Measurements from ENCODE around the gene MAP3K1. TPM values are rescaled to one million over a fixed set of nuclear protein-coding genes. Genes with fewer than 3 reads are reported as not detected.

MAP3K1 gene
- total RNA-seq, 1 donor from 2014 or later = 10.4 TPM

DNA sequence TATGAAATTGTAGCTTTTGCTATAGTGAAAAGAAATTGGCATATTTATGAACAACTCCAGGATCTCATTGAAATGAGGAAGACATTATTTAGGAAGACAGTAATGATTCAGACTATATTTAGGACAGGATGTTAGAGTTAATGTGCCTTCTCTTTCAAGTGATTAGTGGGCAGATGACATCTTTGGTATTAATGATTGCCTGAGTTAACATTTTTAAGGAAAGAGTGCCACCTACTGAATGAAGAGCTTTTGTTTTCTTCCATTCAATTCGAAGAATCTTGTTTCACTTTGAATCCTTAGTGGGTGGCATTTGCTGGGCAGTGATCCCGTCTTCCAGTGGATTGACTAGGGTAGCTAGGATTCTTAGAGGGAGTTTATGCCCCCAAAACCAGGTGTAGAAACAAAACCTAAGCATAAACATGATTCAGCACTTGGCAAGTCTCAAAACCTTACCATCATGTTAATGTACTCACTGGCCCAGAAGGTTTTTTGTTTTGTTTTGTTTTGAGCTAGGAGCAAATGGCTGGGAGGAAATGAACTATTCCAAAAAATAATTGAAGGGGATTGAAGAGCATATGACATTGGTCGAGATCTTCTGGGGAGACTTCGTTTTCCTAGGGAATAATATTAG lies 23.2 kb downstream of the MAP3K1 start:
- Histone ChIP-seq H3K79me2 (ENCODE audit: insufficient read depth, low read length) (peaks cover 73% of the 10 kb centered on the region), H3K4me1 (ENCODE audit: insufficient read depth, low read length) (no peaks in the 10 kb centered on the region), H3K27me3 (ENCODE audit: insufficient read depth, low read length) (no peaks in the 10 kb centered on the region), H3K27ac (ENCODE audit: low read depth, low read length) (no peak overlapping the region), H3K9me3 (ENCODE audit: insufficient read depth, low read depth, low read length) (no peaks in the 10 kb centered on the region), H3K4me3 (ENCODE audit: insufficient read depth, low read depth, low read length) (peak overlapping the region; percentile 37), H4K20me1 (ENCODE audit: insufficient read depth, low read length) (peaks cover 37% of the 10 kb centered on the region), H3K36me3 (ENCODE audit: insufficient read depth, low read length) (no peaks in the 10 kb centered on the region), H3K9ac (ENCODE audit: low read length) (peak overlapping the region; percentile 39), H3K4me2 (ENCODE audit: low read length) (peak overlapping the region; percentile 80), H2AFZ (ENCODE audit: low read depth, low read length) (no peak overlapping the region)
- TF ChIP-seq, protein P1, sequence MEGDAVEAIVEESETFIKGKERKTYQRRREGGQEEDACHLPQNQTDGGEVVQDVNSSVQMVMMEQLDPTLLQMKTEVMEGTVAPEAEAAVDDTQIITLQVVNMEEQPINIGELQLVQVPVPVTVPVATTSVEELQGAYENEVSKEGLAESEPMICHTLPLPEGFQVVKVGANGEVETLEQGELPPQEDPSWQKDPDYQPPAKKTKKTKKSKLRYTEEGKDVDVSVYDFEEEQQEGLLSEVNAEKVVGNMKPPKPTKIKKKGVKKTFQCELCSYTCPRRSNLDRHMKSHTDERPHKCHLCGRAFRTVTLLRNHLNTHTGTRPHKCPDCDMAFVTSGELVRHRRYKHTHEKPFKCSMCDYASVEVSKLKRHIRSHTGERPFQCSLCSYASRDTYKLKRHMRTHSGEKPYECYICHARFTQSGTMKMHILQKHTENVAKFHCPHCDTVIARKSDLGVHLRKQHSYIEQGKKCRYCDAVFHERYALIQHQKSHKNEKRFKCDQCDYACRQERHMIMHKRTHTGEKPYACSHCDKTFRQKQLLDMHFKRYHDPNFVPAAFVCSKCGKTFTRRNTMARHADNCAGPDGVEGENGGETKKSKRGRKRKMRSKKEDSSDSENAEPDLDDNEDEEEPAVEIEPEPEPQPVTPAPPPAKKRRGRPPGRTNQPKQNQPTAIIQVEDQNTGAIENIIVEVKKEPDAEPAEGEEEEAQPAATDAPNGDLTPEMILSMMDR (IDR thresholded peaks at IDR 0.05; ENCODE audit: insufficient read depth, low read depth, low read length) = peak; percentile 54
- TF ChIP-seq EZH2 (IDR thresholded peaks at IDR 0.05; ENCODE audit: insufficient read depth, low read length) = no peak
- Mint-ChIP-seq H3K27me3 (ENCODE audit: low read depth, unreplicated experiment) (no peaks in the 10 kb centered on the region), H3K4me1 (ENCODE audit: low read depth, unreplicated experiment) (peaks cover 13% of the 10 kb centered on the region), H3K4me3 (ENCODE audit: unreplicated experiment) (no peak overlapping the region), H3K27ac (ENCODE audit: unreplicated experiment) (no peak overlapping the region), H3K9me3 (ENCODE audit: unreplicated experiment) (no peaks in the 10 kb centered on the region), H3K36me3 (ENCODE audit: low read depth, unreplicated experiment) (no peaks in the 10 kb centered on the region)
- DNase-seq (ENCODE audit: low read depth) (peak; percentile 52), FAIRE-seq (peak; percentile 92)

DNA sequence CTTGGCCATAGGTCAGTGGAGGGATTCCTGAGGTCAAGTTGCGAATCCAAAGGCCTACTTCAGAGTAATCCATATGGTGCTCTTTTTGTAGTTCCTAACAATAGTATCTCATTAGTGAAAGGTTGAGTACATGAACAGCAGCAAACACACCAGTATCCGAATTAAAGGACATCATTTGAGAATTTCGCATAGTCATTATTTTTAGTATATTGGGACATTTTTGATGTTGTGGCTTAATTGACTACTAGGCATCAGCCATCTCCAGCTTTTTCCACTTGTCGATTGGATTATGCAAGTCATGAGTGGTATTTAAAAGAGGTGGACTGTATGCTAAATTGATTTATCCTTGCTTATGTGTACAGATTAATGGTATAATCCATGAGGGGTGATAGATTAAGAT lies 23.7 kb downstream of the MAP3K1 start:
- H3K4me2 ChIP-seq (ENCODE audit: low read length) = peak overlapping the region; percentile 80
- no peaks in the 10 kb centered on the region for H3K36me3 ChIP-seq (ENCODE audit: insufficient read depth, low read length)
- H3K4me3 ChIP-seq (ENCODE audit: insufficient read depth, low read depth, low read length) = no peak overlapping the region
- peaks cover 13% of the 10 kb centered on the region for H3K4me1 Mint-ChIP-seq (ENCODE audit: low read depth, unreplicated experiment)
- H2AFZ ChIP-seq (ENCODE audit: low read depth, low read length) = no peak overlapping the region
- H3K4me1 ChIP-seq (ENCODE audit: insufficient read depth, low read length) = no peaks in the 10 kb centered on the region
- no peaks in the 10 kb centered on the region for H3K27me3 ChIP-seq (ENCODE audit: insufficient read depth, low read length)
- H3K27ac ChIP-seq (ENCODE audit: low read depth, low read length) = no peak overlapping the region
- TF ChIP-seq EZH2 (IDR thresholded peaks at IDR 0.05; ENCODE audit: insufficient read depth, low read length) = no peak
- H3K4me3 Mint-ChIP-seq (ENCODE audit: unreplicated experiment) = no peak overlapping the region
- no peak overlapping the region for H3K27ac Mint-ChIP-seq (ENCODE audit: unreplicated experiment)
- no peaks in the 10 kb centered on the region for H3K36me3 Mint-ChIP-seq (ENCODE audit: low read depth, unreplicated experiment)
- H3K79me2 ChIP-seq (ENCODE audit: insufficient read depth, low read length) = peaks cover 72% of the 10 kb centered on the region
- H3K9ac ChIP-seq (ENCODE audit: low read length) = peak overlapping the region; percentile 39
- H3K9me3 ChIP-seq (ENCODE audit: insufficient read depth, low read depth, low read length) = no peaks in the 10 kb centered on the region
- H3K9me3 Mint-ChIP-seq (ENCODE audit: unreplicated experiment) = no peaks in the 10 kb centered on the region
- DNase-seq (ENCODE audit: low read depth) = no peak
- no peaks in the 10 kb centered on the region for H3K27me3 Mint-ChIP-seq (ENCODE audit: low read depth, unreplicated experiment)
- peak; percentile 45 for FAIRE-seq
- H4K20me1 ChIP-seq (ENCODE audit: insufficient read depth, low read length) = peaks cover 33% of the 10 kb centered on the region

DNA sequence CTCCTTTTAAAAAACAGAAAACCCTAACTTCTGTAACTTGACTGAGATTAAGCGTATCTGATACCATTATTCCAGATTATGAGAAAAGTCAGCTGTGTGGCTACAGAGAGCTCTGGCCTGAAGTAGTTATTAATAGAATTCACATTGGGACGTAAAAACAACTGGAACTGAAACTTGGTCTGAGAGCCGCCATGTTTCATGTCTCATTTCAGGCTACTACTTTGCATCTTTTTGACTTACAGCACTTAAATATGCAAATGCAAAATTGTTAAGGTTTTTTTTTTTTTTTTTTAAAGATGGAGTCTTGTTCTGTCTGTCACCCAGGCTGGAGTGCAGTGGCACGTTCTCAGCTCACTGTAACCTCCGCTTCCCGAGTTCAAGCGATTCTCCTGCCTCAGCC lies 25.2 kb downstream of the MAP3K1 start:
- DNase-seq (ENCODE audit: low read depth) = no peak
- H3K9ac ChIP-seq (ENCODE audit: low read length) = no peak overlapping the region
- no peak overlapping the region for H3K4me2 ChIP-seq (ENCODE audit: low read length)
- H3K36me3 Mint-ChIP-seq (ENCODE audit: low read depth, unreplicated experiment) = no peaks in the 10 kb centered on the region
- peaks cover 70% of the 10 kb centered on the region for H3K79me2 ChIP-seq (ENCODE audit: insufficient read depth, low read length)
- no peak overlapping the region for H3K4me3 Mint-ChIP-seq (ENCODE audit: unreplicated experiment)
- H4K20me1 ChIP-seq (ENCODE audit: insufficient read depth, low read length) = peaks cover 32% of the 10 kb centered on the region
- H3K27me3 Mint-ChIP-seq (ENCODE audit: low read depth, unreplicated experiment) = no peaks in the 10 kb centered on the region
- H3K27ac Mint-ChIP-seq (ENCODE audit: unreplicated experiment) = peak overlapping the region; percentile 29
- no peaks in the 10 kb centered on the region for H3K4me1 ChIP-seq (ENCODE audit: insufficient read depth, low read length)
- no peaks in the 10 kb centered on the region for H3K36me3 ChIP-seq (ENCODE audit: insufficient read depth, low read length)
- peaks cover 15% of the 10 kb centered on the region for H3K4me1 Mint-ChIP-seq (ENCODE audit: low read depth, unreplicated experiment)
- H3K9me3 Mint-ChIP-seq (ENCODE audit: unreplicated experiment) = no peaks in the 10 kb centered on the region
- TF ChIP-seq, protein P1 (IDR thresholded peaks at IDR 0.05; ENCODE audit: insufficient read depth, low read depth, low read length) = no peak
- TF ChIP-seq EZH2 (IDR thresholded peaks at IDR 0.05; ENCODE audit: insufficient read depth, low read length) = no peak
- H3K27me3 ChIP-seq (ENCODE audit: insufficient read depth, low read length) = no peaks in the 10 kb centered on the region
- no peak overlapping the region for H3K4me3 ChIP-seq (ENCODE audit: insufficient read depth, low read depth, low read length)
- H3K9me3 ChIP-seq (ENCODE audit: insufficient read depth, low read depth, low read length) = no peaks in the 10 kb centered on the region
- no peak for FAIRE-seq
- no peak overlapping the region for H3K27ac ChIP-seq (ENCODE audit: low read depth, low read length)
- H2AFZ ChIP-seq (ENCODE audit: low read depth, low read length) = no peak overlapping the region

All from astrocyte (in vitro differentiated cells and primary cell).